Calu3 (cell line): ENCODE results near the gene DCLK2. TPM values are rescaled to one million over a fixed set of nuclear protein-coding genes. Genes with fewer than 3 reads are reported as not detected.
"Not testable (repeated sequence)": the region's sequence is repeated elsewhere in the genome, so short reads cannot be mapped to it uniquely, and the experiment has no call there.

Source experiments
- BruUV-seq: library from RNA; stranded (reverse); fragments of 400-500 nt; replicated peaks from 2 replicates; lab custom pipeline; 2021; lab: Mats Ljungman, UMichigan
- CTCF ChIA-PET: fragments of 300-600 bp; sonication (Branson Sonifier 250); formaldehyde crosslinking; loops from one replicate; lab custom pipeline; 2022; ENCODE audit warnings: antibody characterized with exemption; lab: Charles Lee
- DNase-seq: peaks from one replicate; pipeline ENCODE4 v3.0.0; 2022
- H3K27ac Mint-ChIP-seq: one replicate; pipeline ENCODE4 v1.8.0; 2022; ENCODE audit warnings: mixed read lengths; ENCODE audit not compliant: unreplicated experiment
- H3K27me3 Mint-ChIP-seq: one replicate; pipeline ENCODE4 v1.8.0; 2022; ENCODE audit warnings: mixed read lengths; ENCODE audit not compliant: unreplicated experiment
- H3K36me3 Mint-ChIP-seq: one replicate; pipeline ENCODE4 v1.8.0; 2022; ENCODE audit warnings: mild to moderate bottlenecking, moderate library complexity, mixed read lengths; ENCODE audit not compliant: insufficient read depth, unreplicated experiment
- H3K4me1 Mint-ChIP-seq: one replicate; pipeline ENCODE4 v1.8.0; 2022; ENCODE audit warnings: mild to moderate bottlenecking, low read depth, mixed read lengths; ENCODE audit not compliant: unreplicated experiment
- H3K4me3 Mint-ChIP-seq: one replicate; pipeline ENCODE4 v1.8.0; 2022; ENCODE audit warnings: mild to moderate bottlenecking, low read depth, moderate library complexity, mixed read lengths; ENCODE audit not compliant: unreplicated experiment
- H3K9me3 Mint-ChIP-seq: one replicate; pipeline ENCODE4 v1.8.0; 2022; ENCODE audit warnings: low read depth, mixed read lengths; ENCODE audit not compliant: unreplicated experiment
- CTCF ChIP-seq: fragments of 200-600 bp; IDR thresholded peaks from one replicate; pipeline ENCODE4 v1.8.0; 2022; ENCODE audit warnings: antibody characterized with exemption; ENCODE audit not compliant: unreplicated experiment
- intact Hi-C: fragments of 100-400 bp; cut with micrococcal nuclease; formaldehyde crosslinking; loops from one replicate; pipeline ENCODE4 v1.10.0; 2022; ENCODE audit not compliant: unreplicated experiment
- total RNA-seq: library from RNA; stranded (reverse); gene quantifications from 2 replicates; pipeline ENCODE4 v1.2.3, GENCODE V29; 2022

DCLK2 gene
- total RNA-seq, 1 experiment from 2014 or later: 0.31 TPM

DNA sequence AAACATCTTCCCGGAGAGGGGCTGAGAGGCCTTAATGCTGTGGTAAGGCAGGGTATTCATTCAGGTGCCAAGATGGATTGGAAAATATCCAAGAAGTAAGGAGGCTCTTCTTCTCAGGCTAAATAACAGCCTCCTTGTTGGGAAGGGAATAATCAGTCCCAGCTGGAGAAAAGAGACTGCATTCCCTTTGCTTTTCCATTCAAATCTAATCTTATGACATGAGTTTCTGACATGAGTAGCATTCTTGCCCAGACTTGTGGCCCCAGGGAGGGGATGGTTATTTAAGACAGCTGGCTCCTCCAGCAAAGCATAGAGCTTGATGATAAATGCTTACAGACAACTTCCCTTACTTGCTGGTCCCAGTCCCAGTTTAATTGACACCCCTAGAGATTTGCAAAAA, 98.3 kb downstream of the DCLK2 start:
- CTCF ChIA-PET: interaction anchor here (0.6 kb wide), 1 partner anchor 1888 kb away, joined by 10 read pairs; no protein-coding TSS in a partner anchor
- no TSS peak for BruUV-seq
- Mint-ChIP-seq H3K36me3 (no peaks in the 10 kb centered on the region), H3K27me3 (no peaks in the 10 kb centered on the region), H3K9me3 (no peaks in the 10 kb centered on the region), H3K27ac (no peak overlapping the region), H3K4me1 (no peaks in the 10 kb centered on the region), H3K4me3 (no peak overlapping the region)
- intact Hi-C loops: no loop called here
- DNase-seq: no peak
- no peak for TF ChIP-seq CTCF

- no peak for TF ChIP-seq CTCF
- no peaks in the 10 kb centered on the region for H3K9me3 Mint-ChIP-seq
- H3K27me3 Mint-ChIP-seq: no peaks in the 10 kb centered on the region
- no peak overlapping the region for H3K4me3 Mint-ChIP-seq
- H3K4me1 Mint-ChIP-seq: no peaks in the 10 kb centered on the region
- H3K27ac Mint-ChIP-seq: no peak overlapping the region
- DNase-seq: no peak
- no peaks in the 10 kb centered on the region for H3K36me3 Mint-ChIP-seq
- no TSS peak for BruUV-seq
- CTCF ChIA-PET: no interaction called here
- intact Hi-C loops: no loop called here
These were observed 99.9 kb downstream of the DCLK2 start for GRCh38 chr4:150178161-150178560.

GRCh38 chr4:150181536-150181935, 103.3 kb downstream of the DCLK2 start:
- no peak for TF ChIP-seq CTCF
- intact Hi-C loops: no loop called here
- no peaks in the 10 kb centered on the region for H3K36me3 Mint-ChIP-seq
- CTCF ChIA-PET: no interaction called here
- no peak overlapping the region for H3K4me3 Mint-ChIP-seq
- H3K27ac Mint-ChIP-seq: no peak overlapping the region
- no peaks in the 10 kb centered on the region for H3K9me3 Mint-ChIP-seq
- no TSS peak for BruUV-seq
- H3K27me3 Mint-ChIP-seq: no peaks in the 10 kb centered on the region
- H3K4me1 Mint-ChIP-seq: no peaks in the 10 kb centered on the region
- DNase-seq: no peak

DNA sequence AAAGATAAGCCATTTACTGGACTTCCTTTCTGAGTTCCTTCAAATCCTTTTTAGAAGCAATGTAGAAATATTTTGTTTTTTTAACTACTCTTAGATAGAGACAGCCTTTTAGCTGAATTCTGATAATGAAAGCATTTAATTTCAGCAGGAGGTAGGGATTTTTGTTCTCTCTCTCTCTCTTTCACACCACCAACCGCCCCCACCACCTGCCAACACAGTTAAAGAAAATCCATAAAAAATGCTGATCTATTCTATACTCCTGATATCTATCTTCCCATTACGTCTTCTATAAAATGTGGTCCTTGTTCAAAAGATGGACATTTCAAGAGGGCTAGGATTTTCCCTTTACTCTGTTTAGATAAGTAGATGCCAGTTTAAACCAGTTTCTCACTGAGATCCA, 104.5 kb downstream of the DCLK2 start:
- BruUV-seq: no TSS peak
- no peaks in the 10 kb centered on the region for H3K36me3 Mint-ChIP-seq
- no peaks in the 10 kb centered on the region for H3K9me3 Mint-ChIP-seq
- H3K27me3 Mint-ChIP-seq: no peaks in the 10 kb centered on the region
- intact Hi-C loops: no loop called here
- H3K4me3 Mint-ChIP-seq: no peak overlapping the region
- no peak overlapping the region for H3K27ac Mint-ChIP-seq
- CTCF ChIA-PET: no interaction called here
- no peaks in the 10 kb centered on the region for H3K4me1 Mint-ChIP-seq
- no peak for DNase-seq
- TF ChIP-seq CTCF: no peak

DNA sequence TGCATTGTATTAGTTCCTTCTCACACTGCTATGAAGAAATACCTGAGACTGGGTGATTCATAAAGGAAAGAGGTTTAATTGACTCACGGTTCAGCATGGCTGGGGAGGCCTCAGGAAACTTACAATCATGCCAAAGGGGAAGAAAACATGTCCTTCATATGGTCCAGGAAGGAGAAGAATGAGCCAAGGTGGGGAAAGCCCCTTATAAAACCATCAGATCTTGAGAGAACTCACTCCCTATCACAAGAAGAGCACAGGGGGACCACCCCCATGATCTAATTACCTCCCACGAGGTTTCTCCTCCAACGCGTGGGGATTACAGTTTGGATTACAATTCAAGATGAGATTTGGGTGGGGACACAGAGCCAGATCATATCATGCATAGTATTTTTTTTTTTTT, 106.8 kb downstream of the DCLK2 start:
- BruUV-seq, CTCF ChIA-PET, intact Hi-C loops, DNase-seq, H3K27me3 Mint-ChIP-seq, H3K4me3 Mint-ChIP-seq, H3K4me1 Mint-ChIP-seq, H3K36me3 Mint-ChIP-seq, H3K9me3 Mint-ChIP-seq, H3K27ac Mint-ChIP-seq: not testable (repeated sequence)
